SK-N-SH treated with all-trans-retinoic acid at 6 μM for 48 hours (cell line): ENCODE results near the gene CNP.

ENCODE experiments used
- ATAC-seq: fragments of 200-7000 bp; cut with Tn5 transposase; 3 replicates; pipeline ENCODE4 v1.9.1; 2020; ENCODE audit warnings: mild to moderate bottlenecking, moderate library complexity
- ARNTL ChIP-seq: fragments of 450-650 bp; formaldehyde crosslinking; IDR thresholded peaks from 2 replicates; pipeline ENCODE4 v1.5.0; 2020; ENCODE audit warnings: low read depth, mild to moderate bottlenecking, moderate library complexity, borderline replicate concordance
- BACH2 ChIP-seq: fragments of 250-450 bp; sonication (Bioruptor Pico); IDR thresholded peaks from 2 replicates; pipeline ENCODE4 v1.9.0; 2021; ENCODE audit warnings: mild to moderate bottlenecking, borderline replicate concordance
- CSDC2 ChIP-seq: fragments of 250-450 bp; sonication (Bioruptor Pico); IDR thresholded peaks from 2 replicates; pipeline ENCODE4 v1.5.0; 2020; ENCODE audit warnings: mild to moderate bottlenecking, moderate library complexity
- ESRRG ChIP-seq: fragments of 250-450 bp; sonication (Bioruptor Pico); IDR thresholded peaks from 2 replicates; pipeline ENCODE4 v1.6.1; 2021; ENCODE audit warnings: mild to moderate bottlenecking
- GLIS3 ChIP-seq: fragments of 250-450 bp; sonication (Bioruptor Pico); IDR thresholded peaks from 2 replicates; pipeline ENCODE4 v1.5.0; 2020; ENCODE audit warnings: mild to moderate bottlenecking, moderate library complexity
- ISL1 ChIP-seq: fragments of 250-450 bp; sonication (Bioruptor Pico); IDR thresholded peaks from 2 replicates; pipeline ENCODE4 v2.1.2; 2022; ENCODE audit warnings: mild to moderate bottlenecking, moderate library complexity
- OSR1 ChIP-seq: fragments of 250-450 bp; sonication (Bioruptor Pico); IDR thresholded peaks from 2 replicates; pipeline ENCODE4 v1.8.0; 2022; ENCODE audit warnings: moderate library complexity, mild to moderate bottlenecking, inconsistent platforms
- PPARA ChIP-seq: fragments of 250-450 bp; sonication (Bioruptor Pico); IDR thresholded peaks from 2 replicates; pipeline ENCODE4 v1.5.0; 2020; ENCODE audit warnings: mild to moderate bottlenecking, borderline replicate concordance
- RARB ChIP-seq: fragments of 250-450 bp; sonication (Bioruptor Pico); IDR thresholded peaks from 2 replicates; pipeline ENCODE4 v1.8.0; 2021; ENCODE audit warnings: mild to moderate bottlenecking, moderate library complexity
- SNAI2 ChIP-seq: fragments of 250-450 bp; sonication (Bioruptor Pico); IDR thresholded peaks from 2 replicates; pipeline ENCODE4 v1.5.0; 2020; ENCODE audit warnings: mild to moderate bottlenecking, moderate library complexity
- TCF4 ChIP-seq: fragments of 250-450 bp; sonication (Bioruptor Pico); IDR thresholded peaks from 2 replicates; pipeline ENCODE4 v1.8.0; 2021; ENCODE audit warnings: mild to moderate bottlenecking, moderate library complexity, borderline replicate concordance
- TOX ChIP-seq: fragments of 250-450 bp; sonication (Bioruptor Pico); IDR thresholded peaks from 2 replicates; pipeline ENCODE4 v1.8.0; 2021; ENCODE audit warnings: mild to moderate bottlenecking, moderate library complexity, borderline replicate concordance
- ZC3H10 ChIP-seq: fragments of 250-450 bp; sonication (Bioruptor Pico); IDR thresholded peaks from 2 replicates; pipeline ENCODE4 v1.5.1; 2021; ENCODE audit warnings: mild to moderate bottlenecking, moderate library complexity
- ZFP3 ChIP-seq: fragments of 250-450 bp; sonication (Bioruptor Pico); IDR thresholded peaks from 2 replicates; pipeline ENCODE4 v1.5.0; 2020; ENCODE audit warnings: mild to moderate bottlenecking, moderate library complexity
- ZFP30 ChIP-seq: fragments of 450-650 bp; formaldehyde crosslinking; IDR thresholded peaks from 2 replicates; pipeline ENCODE4 v1.5.0; 2022; ENCODE audit warnings: mild to moderate bottlenecking, moderate library complexity
- ZNF70 ChIP-seq: fragments of 450-650 bp; formaldehyde crosslinking; IDR thresholded peaks from 2 replicates; pipeline ENCODE4 v1.5.0; 2020; ENCODE audit warnings: mild to moderate bottlenecking, moderate library complexity
- ZNF8 ChIP-seq: fragments of 450-650 bp; formaldehyde crosslinking; IDR thresholded peaks from 2 replicates; pipeline ENCODE4 v1.5.0; 2020; ENCODE audit warnings: mild to moderate bottlenecking, moderate library complexity
- TF ChIP-seq, protein P1 (sequence below): fragments of 250-450 bp; sonication (Bioruptor Pico); IDR thresholded peaks from 2 replicates; pipeline ENCODE4 v1.5.0; 2020; ENCODE audit warnings: mild to moderate bottlenecking, moderate library complexity
- TF ChIP-seq, protein P2 (sequence below): fragments of 250-450 bp; sonication (Bioruptor Pico); IDR thresholded peaks from 2 replicates; pipeline ENCODE4 v1.8.0; 2020; ENCODE audit warnings: mild to moderate bottlenecking, moderate library complexity, borderline replicate concordance
- TF ChIP-seq, protein P3 (sequence below): fragments of 250-450 bp; sonication (Bioruptor Pico); IDR thresholded peaks from 2 replicates; pipeline ENCODE4 v1.5.1; 2020; ENCODE audit warnings: low read depth, mild to moderate bottlenecking, moderate library complexity
- TF ChIP-seq, protein P4 (sequence below): fragments of 250-450 bp; sonication (Bioruptor Pico); IDR thresholded peaks from 2 replicates; pipeline ENCODE4 v1.8.0; 2021; ENCODE audit warnings: low read depth, mild to moderate bottlenecking, moderate library complexity, borderline replicate concordance
- TF ChIP-seq, protein P5 (sequence below): fragments of 250-450 bp; sonication (Bioruptor Pico); IDR thresholded peaks from 2 replicates; pipeline ENCODE4 v1.5.1; 2021; ENCODE audit warnings: mild to moderate bottlenecking, moderate library complexity

CNP gene

DNA sequence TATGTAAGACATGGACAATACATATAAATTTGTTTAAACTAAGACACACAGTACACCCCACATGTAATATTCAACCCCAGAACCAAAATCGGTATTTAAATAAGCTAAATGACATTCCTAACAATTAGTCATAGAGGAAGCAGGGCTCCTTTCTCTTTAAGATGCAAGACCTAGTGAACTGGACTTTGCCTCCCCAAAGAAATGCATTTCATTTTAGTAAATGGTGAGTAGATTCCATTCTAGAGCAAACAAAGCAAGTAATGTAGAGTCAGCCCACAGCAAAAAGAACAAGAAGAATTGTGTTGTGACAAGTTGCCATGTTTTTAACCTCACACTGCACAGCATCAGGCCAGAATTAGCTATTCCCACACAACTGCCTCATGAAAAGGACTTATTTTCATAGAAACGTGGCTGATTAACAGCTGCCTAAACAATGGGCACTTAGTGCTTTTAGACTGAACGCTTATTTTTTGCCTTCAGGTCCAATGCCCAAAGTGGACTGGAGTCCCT is 36.3 kb downstream of the CNP start:
- no peak; the same call in 2 of the 3 replicates for ATAC-seq

DNA sequence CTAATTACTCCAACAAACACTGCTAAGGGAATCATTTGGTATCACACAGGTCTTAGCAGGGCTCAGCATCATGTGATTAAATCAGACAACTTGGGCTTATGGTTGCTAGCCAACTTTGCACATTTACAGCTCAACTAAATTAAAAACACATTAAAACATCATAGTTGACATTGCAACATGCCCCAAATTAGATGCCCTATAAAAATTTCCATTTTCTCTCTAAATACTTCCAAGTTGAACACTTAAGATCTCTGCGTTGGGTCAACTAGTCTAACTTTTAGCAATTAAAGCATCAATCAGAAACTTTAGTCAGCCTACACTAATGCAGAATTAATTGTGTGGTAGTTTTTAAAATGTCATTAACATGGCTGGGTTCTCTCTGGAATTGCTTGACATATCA is 38.6 kb downstream of the CNP start:
- TF ChIP-seq TOX (no peak), ZFP30 (CRISPR knock-in tag) (no peak), ZC3H10 (CRISPR knock-in tag) (no peak), BACH2 (CRISPR knock-in tag) (no peak), ZFP3 (CRISPR knock-in tag) (no peak), PPARA (CRISPR knock-in tag) (no peak), GLIS3 (CRISPR knock-in tag) (no peak), ESRRG (CRISPR knock-in tag) (no peak), ARNTL (CRISPR knock-in tag) (no peak), RARB (CRISPR knock-in tag) (no peak), ZNF8 (no peak), SNAI2 (no peak), ISL1 (CRISPR knock-in tag) (no peak)
- TF ChIP-seq, protein P1, sequence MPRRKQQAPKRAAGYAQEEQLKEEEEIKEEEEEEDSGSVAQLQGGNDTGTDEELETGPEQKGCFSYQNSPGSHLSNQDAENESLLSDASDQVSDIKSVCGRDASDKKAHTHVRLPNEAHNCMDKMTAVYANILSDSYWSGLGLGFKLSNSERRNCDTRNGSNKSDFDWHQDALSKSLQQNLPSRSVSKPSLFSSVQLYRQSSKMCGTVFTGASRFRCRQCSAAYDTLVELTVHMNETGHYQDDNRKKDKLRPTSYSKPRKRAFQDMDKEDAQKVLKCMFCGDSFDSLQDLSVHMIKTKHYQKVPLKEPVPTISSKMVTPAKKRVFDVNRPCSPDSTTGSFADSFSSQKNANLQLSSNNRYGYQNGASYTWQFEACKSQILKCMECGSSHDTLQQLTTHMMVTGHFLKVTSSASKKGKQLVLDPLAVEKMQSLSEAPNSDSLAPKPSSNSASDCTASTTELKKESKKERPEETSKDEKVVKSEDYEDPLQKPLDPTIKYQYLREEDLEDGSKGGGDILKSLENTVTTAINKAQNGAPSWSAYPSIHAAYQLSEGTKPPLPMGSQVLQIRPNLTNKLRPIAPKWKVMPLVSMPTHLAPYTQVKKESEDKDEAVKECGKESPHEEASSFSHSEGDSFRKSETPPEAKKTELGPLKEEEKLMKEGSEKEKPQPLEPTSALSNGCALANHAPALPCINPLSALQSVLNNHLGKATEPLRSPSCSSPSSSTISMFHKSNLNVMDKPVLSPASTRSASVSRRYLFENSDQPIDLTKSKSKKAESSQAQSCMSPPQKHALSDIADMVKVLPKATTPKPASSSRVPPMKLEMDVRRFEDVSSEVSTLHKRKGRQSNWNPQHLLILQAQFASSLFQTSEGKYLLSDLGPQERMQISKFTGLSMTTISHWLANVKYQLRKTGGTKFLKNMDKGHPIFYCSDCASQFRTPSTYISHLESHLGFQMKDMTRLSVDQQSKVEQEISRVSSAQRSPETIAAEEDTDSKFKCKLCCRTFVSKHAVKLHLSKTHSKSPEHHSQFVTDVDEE (CRISPR knock-in tag), result no peak
- TF ChIP-seq, protein P2, sequence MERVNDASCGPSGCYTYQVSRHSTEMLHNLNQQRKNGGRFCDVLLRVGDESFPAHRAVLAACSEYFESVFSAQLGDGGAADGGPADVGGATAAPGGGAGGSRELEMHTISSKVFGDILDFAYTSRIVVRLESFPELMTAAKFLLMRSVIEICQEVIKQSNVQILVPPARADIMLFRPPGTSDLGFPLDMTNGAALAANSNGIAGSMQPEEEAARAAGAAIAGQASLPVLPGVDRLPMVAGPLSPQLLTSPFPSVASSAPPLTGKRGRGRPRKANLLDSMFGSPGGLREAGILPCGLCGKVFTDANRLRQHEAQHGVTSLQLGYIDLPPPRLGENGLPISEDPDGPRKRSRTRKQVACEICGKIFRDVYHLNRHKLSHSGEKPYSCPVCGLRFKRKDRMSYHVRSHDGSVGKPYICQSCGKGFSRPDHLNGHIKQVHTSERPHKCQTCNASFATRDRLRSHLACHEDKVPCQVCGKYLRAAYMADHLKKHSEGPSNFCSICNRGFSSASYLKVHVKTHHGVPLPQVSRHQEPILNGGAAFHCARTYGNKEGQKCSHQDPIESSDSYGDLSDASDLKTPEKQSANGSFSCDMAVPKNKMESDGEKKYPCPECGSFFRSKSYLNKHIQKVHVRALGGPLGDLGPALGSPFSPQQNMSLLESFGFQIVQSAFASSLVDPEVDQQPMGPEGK (CRISPR knock-in tag), result no peak
- TF ChIP-seq, protein P3, sequence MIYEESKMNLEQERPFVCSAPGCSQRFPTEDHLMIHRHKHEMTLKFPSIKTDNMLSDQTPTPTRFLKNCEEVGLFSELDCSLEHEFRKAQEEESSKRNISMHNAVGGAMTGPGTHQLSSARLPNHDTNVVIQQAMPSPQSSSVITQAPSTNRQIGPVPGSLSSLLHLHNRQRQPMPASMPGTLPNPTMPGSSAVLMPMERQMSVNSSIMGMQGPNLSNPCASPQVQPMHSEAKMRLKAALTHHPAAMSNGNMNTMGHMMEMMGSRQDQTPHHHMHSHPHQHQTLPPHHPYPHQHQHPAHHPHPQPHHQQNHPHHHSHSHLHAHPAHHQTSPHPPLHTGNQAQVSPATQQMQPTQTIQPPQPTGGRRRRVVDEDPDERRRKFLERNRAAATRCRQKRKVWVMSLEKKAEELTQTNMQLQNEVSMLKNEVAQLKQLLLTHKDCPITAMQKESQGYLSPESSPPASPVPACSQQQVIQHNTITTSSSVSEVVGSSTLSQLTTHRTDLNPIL (CRISPR knock-in tag), result no peak
- peak; percentile 22; the same call in 2 of the 3 replicates for ATAC-seq

More for the DNA sequence above, 36.3 kb downstream of the CNP start:
- TF ChIP-seq ZNF70 (CRISPR knock-in tag) (no peak), ZC3H10 (CRISPR knock-in tag) (no peak), GLIS3 (CRISPR knock-in tag) (no peak), OSR1 (CRISPR knock-in tag) (no peak), RARB (CRISPR knock-in tag) (no peak), CSDC2 (no peak), ISL1 (CRISPR knock-in tag) (no peak), PPARA (CRISPR knock-in tag) (no peak), TCF4 (CRISPR knock-in tag) (no peak), ARNTL (CRISPR knock-in tag) (no peak), TOX (no peak), ZFP30 (CRISPR knock-in tag) (no peak)
- TF ChIP-seq, protein P4, sequence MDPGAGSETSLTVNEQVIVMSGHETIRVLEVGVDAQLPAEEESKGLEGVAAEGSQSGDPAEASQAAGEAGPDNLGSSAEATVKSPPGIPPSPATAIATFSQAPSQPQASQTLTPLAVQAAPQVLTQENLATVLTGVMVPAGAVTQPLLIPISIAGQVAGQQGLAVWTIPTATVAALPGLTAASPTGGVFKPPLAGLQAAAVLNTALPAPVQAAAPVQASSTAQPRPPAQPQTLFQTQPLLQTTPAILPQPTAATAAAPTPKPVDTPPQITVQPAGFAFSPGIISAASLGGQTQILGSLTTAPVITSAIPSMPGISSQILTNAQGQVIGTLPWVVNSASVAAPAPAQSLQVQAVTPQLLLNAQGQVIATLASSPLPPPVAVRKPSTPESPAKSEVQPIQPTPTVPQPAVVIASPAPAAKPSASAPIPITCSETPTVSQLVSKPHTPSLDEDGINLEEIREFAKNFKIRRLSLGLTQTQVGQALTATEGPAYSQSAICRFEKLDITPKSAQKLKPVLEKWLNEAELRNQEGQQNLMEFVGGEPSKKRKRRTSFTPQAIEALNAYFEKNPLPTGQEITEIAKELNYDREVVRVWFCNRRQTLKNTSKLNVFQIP, result no peak
- TF ChIP-seq, protein P2 (CRISPR knock-in tag), result no peak
- TF ChIP-seq, protein P5, sequence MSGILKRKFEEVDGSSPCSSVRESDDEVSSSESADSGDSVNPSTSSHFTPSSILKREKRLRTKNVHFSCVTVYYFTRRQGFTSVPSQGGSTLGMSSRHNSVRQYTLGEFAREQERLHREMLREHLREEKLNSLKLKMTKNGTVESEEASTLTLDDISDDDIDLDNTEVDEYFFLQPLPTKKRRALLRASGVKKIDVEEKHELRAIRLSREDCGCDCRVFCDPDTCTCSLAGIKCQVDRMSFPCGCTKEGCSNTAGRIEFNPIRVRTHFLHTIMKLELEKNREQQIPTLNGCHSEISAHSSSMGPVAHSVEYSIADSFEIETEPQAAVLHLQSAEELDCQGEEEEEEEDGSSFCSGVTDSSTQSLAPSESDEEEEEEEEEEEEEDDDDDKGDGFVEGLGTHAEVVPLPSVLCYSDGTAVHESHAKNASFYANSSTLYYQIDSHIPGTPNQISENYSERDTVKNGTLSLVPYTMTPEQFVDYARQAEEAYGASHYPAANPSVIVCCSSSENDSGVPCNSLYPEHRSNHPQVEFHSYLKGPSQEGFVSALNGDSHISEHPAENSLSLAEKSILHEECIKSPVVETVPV (CRISPR knock-in tag), result no peak
- TF ChIP-seq, protein P3 (CRISPR knock-in tag), result no peak
